Astrocyte (in vitro differentiated cells and primary cell): Measurements from ENCODE around the gene TWF2. TPM values are rescaled to one million over a fixed set of nuclear protein-coding genes. Genes with fewer than 3 reads are reported as not detected.
"Not testable (repeated sequence)": the region's sequence is repeated elsewhere in the genome, so short reads cannot be mapped to it uniquely, and the experiment has no call there.

Experiments
- DNase-seq: peaks from one replicate; pipeline ENCODE4 v3.0.0-alpha.2; 2010; ENCODE audit warnings: low read depth
- FAIRE-seq: peaks from 2 replicates; lab custom pipeline; 2011; peaks lifted over from hg19 to GRCh38; lab: Jason Lieb, UNC
- H2AFZ ChIP-seq: 2 replicates; pipeline ENCODE4 v1.6.0; 2012; ENCODE audit warnings: low read depth, low read length, inconsistent platforms
- H3K27ac ChIP-seq: 2 replicates; pipeline ENCODE4 v1.5.1; 2011; ENCODE audit warnings: low read depth, low read length, inconsistent platforms
- H3K27me3 ChIP-seq: 2 replicates; pipeline ENCODE4 v1.6.0; 2011; ENCODE audit warnings: low read length, inconsistent platforms; ENCODE audit not compliant: insufficient read depth
- H3K36me3 ChIP-seq: 2 replicates; pipeline ENCODE4 v1.5.1; 2011; ENCODE audit warnings: low read length, inconsistent platforms; ENCODE audit not compliant: insufficient read depth
- H3K4me1 ChIP-seq: 2 replicates; pipeline ENCODE4 v1.5.1; 2011; ENCODE audit warnings: low read length, inconsistent platforms; ENCODE audit not compliant: insufficient read depth
- H3K4me2 ChIP-seq: 2 replicates; pipeline ENCODE4 v1.6.0; 2012; ENCODE audit warnings: low read length, inconsistent platforms
- H3K4me3 ChIP-seq: 2 replicates; pipeline ENCODE4 v1.5.1; 2011; ENCODE audit warnings: low read depth, mild to moderate bottlenecking, low read length, inconsistent platforms; ENCODE audit not compliant: insufficient read depth
- H3K79me2 ChIP-seq: 2 replicates; pipeline ENCODE4 v1.6.0; 2012; ENCODE audit warnings: mild to moderate bottlenecking, low read length, inconsistent platforms; ENCODE audit not compliant: insufficient read depth
- H3K9ac ChIP-seq: 2 replicates; pipeline ENCODE4 v1.6.0; 2012; ENCODE audit warnings: mild to moderate bottlenecking, low read length, inconsistent platforms
- H3K9me3 ChIP-seq: 2 replicates; pipeline ENCODE4 v1.5.1; 2012; ENCODE audit warnings: low read depth, mild to moderate bottlenecking, low read length, inconsistent platforms; ENCODE audit not compliant: insufficient read depth
- H4K20me1 ChIP-seq: 2 replicates; pipeline ENCODE4 v1.6.0; 2012; ENCODE audit warnings: low read length, inconsistent platforms; ENCODE audit not compliant: insufficient read depth
- H3K27ac Mint-ChIP-seq: one replicate; pipeline ENCODE4 v1.8.0; 2021; ENCODE audit warnings: mild to moderate bottlenecking, mixed read lengths; ENCODE audit not compliant: unreplicated experiment
- H3K27me3 Mint-ChIP-seq: one replicate; pipeline ENCODE4 v1.8.0; 2021; ENCODE audit warnings: low read depth, mixed read lengths; ENCODE audit not compliant: unreplicated experiment
- H3K36me3 Mint-ChIP-seq: one replicate; pipeline ENCODE4 v1.8.0; 2021; ENCODE audit warnings: low read depth, mixed read lengths; ENCODE audit not compliant: unreplicated experiment
- H3K4me1 Mint-ChIP-seq: one replicate; pipeline ENCODE4 v1.8.0; 2021; ENCODE audit warnings: low read depth, mixed read lengths; ENCODE audit not compliant: unreplicated experiment
- H3K4me3 Mint-ChIP-seq: one replicate; pipeline ENCODE4 v1.8.0; 2021; ENCODE audit warnings: mild to moderate bottlenecking, moderate library complexity, mixed read lengths; ENCODE audit not compliant: unreplicated experiment
- H3K9me3 Mint-ChIP-seq: one replicate; pipeline ENCODE4 v1.8.0; 2021; ENCODE audit warnings: mild to moderate bottlenecking, mixed read lengths; ENCODE audit not compliant: unreplicated experiment
- EZH2 ChIP-seq: IDR thresholded peaks from 2 replicates; pipeline ENCODE4 v1.6.1; 2012; ENCODE audit warnings: mild to moderate bottlenecking, low read length, inconsistent platforms; ENCODE audit not compliant: insufficient read depth
- total RNA-seq: library from RNA; stranded (reverse); gene quantifications from 2 replicates; pipeline ENCODE4 v1.2.1, GENCODE V29; 2021
- TF ChIP-seq, protein P1 (sequence below): IDR thresholded peaks from 2 replicates; pipeline ENCODE4 v1.5.1; 2011; ENCODE audit warnings: low read depth, mild to moderate bottlenecking, inconsistent platforms, low read length, moderate library complexity; ENCODE audit not compliant: insufficient read depth

Gene TWF2
- total RNA-seq, 1 donor from 2014 or later = 103 TPM

DNA sequence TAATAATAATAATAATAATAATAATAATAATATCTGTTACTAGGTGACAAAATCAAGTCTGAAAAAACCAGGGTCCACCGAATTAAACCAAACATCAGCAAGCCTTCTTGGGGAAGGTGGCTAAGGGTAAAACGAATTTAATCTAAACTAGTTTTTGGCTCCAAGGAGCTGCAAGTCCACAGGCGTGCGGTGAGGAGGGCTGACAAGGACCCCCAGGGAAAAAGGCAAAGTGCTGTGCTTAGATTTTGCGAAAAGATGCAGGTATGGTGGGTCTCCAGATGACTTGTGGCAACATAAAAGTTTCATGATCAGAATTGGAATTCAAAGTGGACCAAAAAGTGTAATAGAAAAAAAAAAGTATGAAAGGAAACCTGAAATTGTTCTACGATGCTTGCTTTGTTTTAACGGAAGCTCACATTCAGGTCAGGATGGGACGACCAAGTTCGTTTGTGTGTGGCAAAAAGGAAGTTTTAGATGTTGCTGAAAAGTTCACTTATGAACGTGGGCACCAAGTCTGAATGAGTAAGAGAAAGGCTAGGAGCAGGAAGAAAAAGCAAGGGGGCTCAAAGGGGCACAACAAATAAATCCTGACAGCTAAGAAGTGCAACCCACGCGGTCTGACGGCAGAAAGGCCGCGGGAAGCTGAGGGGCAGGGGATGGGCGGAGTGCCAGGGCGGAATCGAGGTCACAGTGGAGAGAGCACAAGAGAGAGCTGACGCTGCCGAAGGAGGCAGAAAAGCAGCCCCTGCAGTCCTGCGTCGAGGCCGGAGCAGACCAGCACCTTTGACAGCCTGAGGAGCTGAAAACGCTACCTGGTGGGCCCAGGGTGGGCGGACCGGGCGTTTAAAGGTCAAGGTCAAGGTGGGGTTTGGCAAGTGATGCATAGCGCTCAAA lies 38.4 kb upstream of the TWF2 start:
- peaks cover 22% of the 10 kb centered on the region for H3K4me1 Mint-ChIP-seq

DNA sequence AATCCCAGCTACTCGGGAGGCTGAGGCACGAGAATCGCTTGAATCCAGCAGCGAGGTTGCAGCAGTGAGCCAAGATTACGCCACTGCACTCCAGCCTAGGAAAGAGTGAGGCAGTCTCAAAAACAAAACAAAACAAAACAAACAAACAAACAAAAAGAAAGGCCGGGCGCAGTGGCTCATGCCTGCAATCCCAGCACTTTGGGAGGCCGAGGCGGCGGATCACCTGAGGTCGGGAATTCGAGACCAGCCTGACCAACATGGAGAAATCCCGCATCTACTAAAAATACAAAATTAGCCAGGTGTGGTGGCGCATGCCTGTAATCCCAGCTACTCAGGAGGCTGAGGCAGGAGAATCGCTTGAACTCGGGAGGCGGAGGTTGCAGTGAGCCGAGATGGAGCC lies 35.8 kb upstream of the TWF2 start:
- Histone ChIP-seq H3K4me1 (peaks cover 13% of the 10 kb centered on the region), H3K4me2 (peak overlapping the region; percentile 28), H3K36me3 (peaks cover 24% of the 10 kb centered on the region), H3K79me2 (peaks cover 84% of the 10 kb centered on the region), H4K20me1 (peaks cover 84% of the 10 kb centered on the region)
- not testable (repeated sequence) for H3K4me3 ChIP-seq, H3K27ac Mint-ChIP-seq, FAIRE-seq, H3K27me3 ChIP-seq, H3K9me3 Mint-ChIP-seq, DNase-seq, H3K27ac ChIP-seq, H3K9ac ChIP-seq, H3K9me3 ChIP-seq, H3K27me3 Mint-ChIP-seq, H2AFZ ChIP-seq
- H3K4me3 Mint-ChIP-seq = peak overlapping the region; percentile 67
- peaks cover 15% of the 10 kb centered on the region for H3K4me1 Mint-ChIP-seq
- peaks cover 12% of the 10 kb centered on the region for H3K36me3 Mint-ChIP-seq

More for the DNA sequence above, 38.4 kb upstream of the TWF2 start:
- Histone ChIP-seq H3K9me3 (no peaks in the 10 kb centered on the region), H3K4me1 (peaks cover 22% of the 10 kb centered on the region), H3K36me3 (peaks cover 10% of the 10 kb centered on the region), H3K27ac (peak overlapping the region; percentile 95), H3K27me3 (no peaks in the 10 kb centered on the region), H3K4me2 (peak overlapping the region; percentile 99), H3K79me2 (peaks cover 59% of the 10 kb centered on the region), H3K9ac (peak overlapping the region; percentile 99), H3K4me3 (peak overlapping the region; percentile 99), H4K20me1 (peaks cover 58% of the 10 kb centered on the region), H2AFZ (no peak overlapping the region)
- Mint-ChIP-seq H3K27ac (peak overlapping the region; percentile 95), H3K36me3 (peaks cover 8% of the 10 kb centered on the region), H3K9me3 (no peaks in the 10 kb centered on the region), H3K27me3 (no peaks in the 10 kb centered on the region), H3K4me3 (peak overlapping the region; percentile 99)
- FAIRE-seq = no peak
- DNase-seq = peak; percentile 39
- TF ChIP-seq EZH2 = no peak
- TF ChIP-seq, protein P1, sequence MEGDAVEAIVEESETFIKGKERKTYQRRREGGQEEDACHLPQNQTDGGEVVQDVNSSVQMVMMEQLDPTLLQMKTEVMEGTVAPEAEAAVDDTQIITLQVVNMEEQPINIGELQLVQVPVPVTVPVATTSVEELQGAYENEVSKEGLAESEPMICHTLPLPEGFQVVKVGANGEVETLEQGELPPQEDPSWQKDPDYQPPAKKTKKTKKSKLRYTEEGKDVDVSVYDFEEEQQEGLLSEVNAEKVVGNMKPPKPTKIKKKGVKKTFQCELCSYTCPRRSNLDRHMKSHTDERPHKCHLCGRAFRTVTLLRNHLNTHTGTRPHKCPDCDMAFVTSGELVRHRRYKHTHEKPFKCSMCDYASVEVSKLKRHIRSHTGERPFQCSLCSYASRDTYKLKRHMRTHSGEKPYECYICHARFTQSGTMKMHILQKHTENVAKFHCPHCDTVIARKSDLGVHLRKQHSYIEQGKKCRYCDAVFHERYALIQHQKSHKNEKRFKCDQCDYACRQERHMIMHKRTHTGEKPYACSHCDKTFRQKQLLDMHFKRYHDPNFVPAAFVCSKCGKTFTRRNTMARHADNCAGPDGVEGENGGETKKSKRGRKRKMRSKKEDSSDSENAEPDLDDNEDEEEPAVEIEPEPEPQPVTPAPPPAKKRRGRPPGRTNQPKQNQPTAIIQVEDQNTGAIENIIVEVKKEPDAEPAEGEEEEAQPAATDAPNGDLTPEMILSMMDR = no peak

DNA sequence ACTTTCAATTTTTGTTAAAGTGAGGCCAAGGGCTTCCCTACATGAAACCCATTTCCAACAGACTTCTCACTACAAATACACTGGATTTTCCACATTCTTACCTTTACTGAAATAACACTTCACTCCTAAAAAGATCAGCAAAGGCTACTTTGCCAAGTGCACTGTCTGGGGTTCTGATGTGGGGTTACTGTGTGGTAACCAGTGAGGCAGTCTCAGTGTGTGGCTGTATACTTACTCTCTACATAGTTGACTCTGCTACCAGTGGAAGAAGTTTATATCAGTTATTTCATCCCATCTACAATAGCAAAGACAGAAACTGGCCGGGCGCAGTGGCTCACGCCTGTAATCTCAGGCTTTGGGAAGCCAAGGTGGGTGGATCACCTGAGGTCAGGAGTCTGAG lies 33.9 kb upstream of the TWF2 start:
- Histone ChIP-seq H3K27me3 (no peaks in the 10 kb centered on the region), H3K4me2 (no peak overlapping the region), H2AFZ (no peak overlapping the region), H3K4me1 (peaks cover 5% of the 10 kb centered on the region), H3K27ac (no peak overlapping the region), H3K79me2 (peaks cover 100% of the 10 kb centered on the region), H3K9me3 (no peaks in the 10 kb centered on the region), H3K4me3 (no peak overlapping the region), H4K20me1 (peaks cover 99% of the 10 kb centered on the region), H3K36me3 (peaks cover 40% of the 10 kb centered on the region), H3K9ac (no peak overlapping the region)
- Mint-ChIP-seq H3K4me1 (peaks cover 9% of the 10 kb centered on the region), H3K4me3 (no peak overlapping the region), H3K36me3 (peaks cover 12% of the 10 kb centered on the region), H3K27ac (no peak overlapping the region), H3K9me3 (no peaks in the 10 kb centered on the region), H3K27me3 (no peaks in the 10 kb centered on the region)
- no peak for FAIRE-seq
- TF ChIP-seq EZH2 = no peak
- TF ChIP-seq, protein P1 = no peak
- no peak for DNase-seq

DNA sequence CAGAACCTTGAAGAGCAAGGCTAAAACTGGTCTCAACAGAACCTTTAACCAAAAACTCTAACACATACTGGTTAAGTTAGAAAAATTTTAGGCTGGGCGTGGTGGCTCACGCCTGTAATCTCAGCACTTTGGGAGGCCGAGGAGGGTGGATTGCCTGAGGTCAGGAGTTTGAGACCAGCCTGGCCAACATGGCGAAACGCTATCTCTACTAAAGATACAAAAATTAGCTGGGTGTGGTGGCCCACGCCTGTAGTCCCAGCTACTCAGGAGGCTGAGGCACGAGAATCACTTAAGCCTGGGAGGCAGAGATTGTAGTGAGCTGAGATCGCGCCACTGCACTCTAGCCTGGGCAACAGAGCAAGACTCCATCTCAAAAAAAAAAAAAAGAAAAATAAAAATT lies 33.2 kb upstream of the TWF2 start:
- not testable (repeated sequence) for H3K9me3 Mint-ChIP-seq

More for the DNA sequence above, 33.2 kb upstream of the TWF2 start:
- not testable (repeated sequence) for FAIRE-seq, H2AFZ ChIP-seq, H3K4me3 Mint-ChIP-seq, H3K9ac ChIP-seq, H3K4me2 ChIP-seq, H3K4me3 ChIP-seq, H3K4me1 Mint-ChIP-seq, H3K9me3 ChIP-seq, H3K27ac ChIP-seq, H3K27me3 ChIP-seq, DNase-seq, H3K27ac Mint-ChIP-seq, H3K36me3 Mint-ChIP-seq, H3K4me1 ChIP-seq, H3K27me3 Mint-ChIP-seq
- peaks cover 100% of the 10 kb centered on the region for H3K79me2 ChIP-seq
- peaks cover 46% of the 10 kb centered on the region for H3K36me3 ChIP-seq
- peaks cover 99% of the 10 kb centered on the region for H4K20me1 ChIP-seq
